GM19023 (cell line): ENCODE results near the gene BTG4.

Source experiments
- ATAC-seq: cut with Tn5 transposase; IDR thresholded peaks from one replicate; pipeline ENCODE4 v1.9.1; 2021; ENCODE audit warnings: mild to moderate bottlenecking, moderate library complexity; ENCODE audit not compliant: unreplicated experiment

BTG4 gene

DNA sequence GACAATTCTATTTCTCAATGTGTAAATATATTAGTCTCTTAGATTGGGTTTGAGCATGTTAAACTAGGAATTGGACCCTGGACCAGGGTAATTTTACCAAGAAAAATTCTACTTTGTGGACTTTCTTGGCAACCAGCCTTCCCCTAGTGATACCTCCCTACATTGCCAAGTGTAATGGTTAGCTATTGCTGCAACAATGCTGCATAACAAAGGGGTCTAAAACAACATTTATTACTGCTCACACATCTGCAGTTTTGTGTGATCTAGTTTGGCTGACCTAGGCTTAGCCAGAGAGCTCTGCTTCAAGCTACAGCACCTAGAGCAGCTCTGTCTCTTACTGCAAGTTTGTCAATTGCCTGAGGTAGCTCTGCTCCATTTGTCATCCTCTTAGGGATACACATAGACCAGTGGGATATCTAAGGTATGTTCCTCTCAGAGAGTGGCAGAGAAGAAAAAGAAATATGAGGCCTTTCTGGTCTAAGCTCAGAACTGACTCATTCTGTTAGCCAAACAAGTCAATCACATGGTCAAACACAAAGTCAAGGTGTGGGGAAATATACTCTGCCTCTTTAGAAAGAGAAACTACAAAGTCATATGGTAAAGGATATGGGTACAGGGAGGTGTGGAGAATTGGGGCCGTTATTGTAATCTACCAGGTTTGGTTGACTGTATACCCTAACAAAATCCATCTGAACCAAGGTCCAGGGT, 26.4 kb upstream of the BTG4 start:
- no peak for ATAC-seq

DNA sequence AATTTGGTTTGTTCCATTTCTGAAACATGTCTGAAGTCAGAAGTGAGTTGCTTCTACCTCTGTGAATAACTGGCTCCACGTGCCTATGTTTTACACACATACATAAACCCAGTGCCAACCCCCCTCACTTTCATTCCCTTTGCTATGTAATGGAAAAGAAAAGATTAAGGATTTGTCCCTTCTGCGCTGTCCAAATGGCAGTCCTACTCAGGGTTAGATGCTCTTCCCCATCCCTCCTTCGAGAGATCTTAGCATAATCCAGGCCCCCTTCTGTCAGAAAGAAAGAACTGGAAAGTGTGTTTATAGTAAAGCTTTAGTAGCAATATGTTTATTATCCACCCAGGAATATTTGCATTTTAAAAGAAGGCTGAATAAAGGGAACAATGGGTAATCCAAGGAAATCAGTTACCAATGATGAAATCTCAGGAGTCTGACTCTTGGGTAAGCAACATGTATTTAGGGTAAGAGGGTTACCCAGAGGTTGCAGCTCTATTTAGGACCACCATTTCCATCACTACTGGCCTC, 25.2 kb upstream of the BTG4 start:
- no peak for ATAC-seq

DNA sequence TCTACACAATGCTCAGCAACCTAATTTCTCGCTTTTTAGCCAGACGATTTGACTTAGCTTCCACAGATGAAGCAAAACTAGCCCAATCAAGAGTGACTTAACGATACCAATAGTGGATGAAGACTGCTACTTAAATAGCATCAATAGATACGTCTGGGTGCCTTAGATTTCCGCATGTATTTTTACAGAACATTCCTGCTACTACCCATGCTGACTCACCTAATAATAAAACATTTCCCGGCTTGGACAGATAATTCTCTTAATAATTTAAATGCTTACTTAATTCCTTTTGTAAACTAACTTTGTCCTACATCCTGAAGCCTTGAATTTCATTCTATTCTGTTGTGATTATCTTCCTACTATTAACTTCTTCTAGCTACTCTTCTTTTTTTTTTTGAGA, 23.1 kb upstream of the BTG4 start:
- ATAC-seq, result no peak

DNA sequence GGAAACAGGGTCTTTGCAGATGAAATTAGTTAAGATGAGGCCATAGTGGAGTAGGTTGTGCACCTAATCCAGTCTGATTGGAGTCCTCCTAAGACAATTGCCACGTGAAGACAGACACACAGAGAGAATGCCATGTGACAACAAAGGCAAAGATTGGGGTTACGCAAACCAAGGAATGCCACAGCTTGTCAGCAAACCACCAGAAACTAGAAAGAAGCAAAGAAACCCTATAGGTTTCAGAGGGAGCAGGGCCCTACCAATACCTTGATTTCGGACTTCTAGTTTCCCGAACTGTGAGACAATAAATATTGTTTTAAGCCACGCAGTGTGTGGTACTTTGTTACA, 20.2 kb upstream of the BTG4 start:
- ATAC-seq, result no peak

DNA sequence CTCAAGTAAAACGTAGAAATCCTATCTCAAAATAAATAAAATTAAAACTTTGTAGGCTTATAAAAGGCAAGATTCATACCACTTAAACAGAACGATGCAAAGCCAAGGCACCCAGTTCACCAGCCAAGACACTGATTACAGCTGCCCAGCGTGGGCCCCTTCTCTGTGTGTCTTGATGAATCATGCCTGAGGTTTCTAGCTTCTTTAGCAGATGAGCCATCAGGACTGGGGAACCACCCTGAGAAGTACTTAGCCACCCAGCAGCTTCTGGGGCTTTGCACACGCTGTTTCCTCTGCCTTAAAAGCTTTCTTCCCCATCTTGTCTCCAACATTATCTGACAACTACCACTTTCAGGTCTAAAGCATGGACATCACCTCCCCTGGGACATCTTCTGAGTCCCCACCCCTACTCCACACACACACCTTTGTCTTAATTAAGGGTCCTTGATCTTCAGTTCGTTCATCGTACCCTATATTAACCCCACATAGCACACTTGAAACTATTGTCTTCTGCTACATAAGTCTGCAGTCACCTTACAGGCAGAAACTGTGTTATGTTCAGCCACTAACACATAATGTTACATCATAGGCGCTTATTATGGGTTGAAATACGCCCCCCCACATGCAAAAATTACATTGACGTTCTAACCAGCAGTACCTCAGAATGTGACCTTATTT, 19.6 kb upstream of the BTG4 start:
- ATAC-seq, result peak; percentile 78

DNA sequence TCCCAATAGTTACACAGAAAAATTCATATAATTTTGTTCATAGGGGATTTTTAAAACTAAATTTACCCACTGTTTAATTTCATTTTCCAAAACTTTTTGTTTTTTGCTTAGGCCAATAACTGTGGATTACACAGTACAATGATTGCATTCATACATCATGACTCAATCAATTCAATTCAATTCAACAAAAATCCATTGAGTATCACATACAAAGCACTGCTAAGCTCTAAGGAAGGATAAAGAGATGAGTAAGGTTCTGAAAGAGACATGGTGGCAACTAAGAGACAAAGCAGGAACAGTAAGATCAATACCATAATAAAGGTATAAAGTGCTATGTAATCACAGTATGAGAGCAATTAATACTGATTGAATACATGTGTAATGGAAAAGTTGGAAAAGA, 18.9 kb upstream of the BTG4 start:
- ATAC-seq, result no peak

DNA sequence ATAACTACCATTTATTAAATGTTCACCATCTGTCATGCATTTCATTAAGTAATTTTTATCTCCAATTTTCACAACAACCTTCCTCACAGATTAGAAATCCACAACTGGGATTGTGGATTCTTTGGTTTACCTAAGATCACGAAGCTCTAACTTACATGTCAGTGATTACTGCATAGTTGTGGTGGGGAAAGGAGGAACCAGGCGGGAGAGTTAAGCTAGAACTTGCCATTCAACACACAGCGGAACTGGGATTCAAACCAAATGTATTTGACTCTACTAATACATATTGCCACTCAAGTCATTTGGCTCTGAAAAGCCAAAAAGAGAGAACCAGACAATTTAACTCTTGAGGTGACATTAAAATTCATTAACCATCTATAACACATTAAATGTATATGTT, 17.9 kb upstream of the BTG4 start:
- no peak for ATAC-seq

DNA sequence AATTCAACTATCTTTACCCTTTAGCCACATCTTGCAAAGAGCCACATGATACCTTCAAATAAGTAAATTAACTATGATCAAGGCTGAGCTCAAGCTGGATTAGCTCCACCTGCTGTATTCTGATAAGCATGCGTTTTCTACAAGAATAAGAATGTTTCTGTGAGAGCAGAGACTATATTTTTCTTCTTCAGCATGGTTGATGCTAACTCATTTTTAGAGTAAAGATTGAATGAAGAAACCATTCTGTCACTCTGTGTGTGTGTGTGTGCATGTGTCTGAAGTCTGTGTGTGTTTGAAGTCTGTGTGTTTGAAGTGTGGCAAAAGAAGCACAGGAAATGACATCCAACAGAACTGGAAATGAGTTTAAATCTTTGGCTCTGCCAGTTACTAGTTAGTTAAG, 16.4 kb upstream of the BTG4 start:
- ATAC-seq, result no peak

DNA sequence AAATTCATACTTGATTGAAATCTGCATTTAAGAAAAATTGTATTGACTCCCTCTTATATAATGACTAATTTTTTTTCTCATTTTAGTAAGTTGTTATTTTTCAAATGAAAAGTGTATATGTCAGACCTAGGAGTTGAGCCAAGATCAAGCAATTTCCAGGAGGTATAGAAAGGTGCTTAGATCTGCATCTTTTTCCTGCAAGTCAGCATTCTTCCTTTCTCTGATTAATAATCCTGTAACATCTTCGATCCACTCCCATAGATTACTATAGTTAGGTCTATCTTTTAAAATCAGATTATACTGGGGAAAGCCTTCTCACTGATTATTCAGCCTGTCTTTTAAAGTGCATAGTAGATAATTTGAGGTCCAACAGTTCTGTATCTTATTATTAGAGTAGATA, 15.1 kb upstream of the BTG4 start:
- no peak for ATAC-seq

DNA sequence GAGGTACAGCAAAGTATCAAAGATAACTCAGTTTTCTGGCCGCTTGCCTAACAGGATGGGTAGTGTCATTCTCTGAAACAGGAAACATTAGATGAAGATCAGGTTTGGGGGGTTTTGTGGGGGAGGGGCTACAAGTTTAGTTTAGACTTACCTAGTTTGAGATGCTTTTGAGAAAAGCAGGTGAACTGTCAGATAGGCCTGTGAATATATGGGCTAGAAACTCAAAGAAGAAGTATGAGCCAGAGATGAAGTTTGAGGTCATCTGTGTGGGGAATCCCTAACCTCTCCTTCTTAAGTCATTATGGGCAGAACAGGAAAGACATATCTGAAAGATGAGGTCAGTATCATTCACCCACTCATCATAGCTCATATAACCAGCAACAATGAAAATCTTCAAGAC, 14.3 kb upstream of the BTG4 start:
- ATAC-seq, result no peak

DNA sequence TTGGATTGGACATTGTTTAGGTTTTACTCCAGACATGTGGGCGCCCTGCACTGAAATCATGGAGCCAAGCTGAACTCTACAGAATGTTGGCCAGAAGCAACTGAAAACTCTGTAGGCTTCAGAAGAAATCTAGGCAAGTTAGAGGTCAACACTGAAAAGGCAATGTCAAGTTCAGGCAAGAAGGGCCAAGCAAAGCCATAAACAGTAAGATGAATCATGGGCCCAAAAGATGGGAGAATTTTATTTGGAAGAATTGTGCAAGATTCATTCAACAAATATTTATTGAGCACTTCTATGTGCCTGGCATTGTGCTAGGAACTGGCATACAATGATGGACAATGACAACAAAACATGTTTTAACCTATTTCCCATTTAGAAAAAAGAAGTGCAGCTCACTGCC, 13.3 kb upstream of the BTG4 start:
- ATAC-seq, result no peak

DNA sequence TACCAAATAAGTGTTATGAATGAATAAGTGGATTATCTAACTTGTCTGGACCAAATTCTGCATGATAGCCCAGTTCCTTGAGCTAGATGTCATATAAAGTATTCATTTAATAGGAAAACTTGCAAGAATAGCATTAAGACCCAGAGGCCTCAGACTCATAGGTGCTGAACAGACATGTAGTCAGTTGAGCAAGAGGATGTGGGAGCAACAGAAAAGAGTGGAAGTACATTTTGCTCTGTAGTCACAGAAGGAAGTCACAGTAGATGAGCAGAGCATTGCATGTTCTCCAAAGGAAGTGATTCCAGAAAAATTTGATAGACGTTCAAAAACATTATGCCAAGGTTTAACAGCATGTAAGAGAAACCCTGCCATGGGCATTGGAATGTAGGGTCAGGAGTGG, 11.9 kb upstream of the BTG4 start:
- no peak for ATAC-seq

DNA sequence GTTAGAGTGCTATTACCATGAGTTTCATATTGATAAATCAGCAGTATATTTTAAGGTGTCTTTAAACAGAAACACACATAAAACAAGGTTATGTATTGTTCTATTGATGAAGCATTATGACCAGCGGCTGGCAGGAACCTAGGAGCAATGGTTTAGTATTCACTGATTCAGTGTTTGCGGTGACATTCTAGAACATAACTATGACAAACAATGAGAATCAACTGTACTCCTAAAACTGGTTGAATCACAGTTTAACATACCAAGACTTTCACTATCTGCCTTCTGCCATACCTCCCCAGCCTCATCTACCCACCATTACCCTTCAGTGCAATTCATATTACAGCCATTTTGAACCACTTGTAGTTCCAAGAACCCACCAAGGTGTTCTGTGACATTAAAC, 11.2 kb upstream of the BTG4 start:
- ATAC-seq, result no peak

DNA sequence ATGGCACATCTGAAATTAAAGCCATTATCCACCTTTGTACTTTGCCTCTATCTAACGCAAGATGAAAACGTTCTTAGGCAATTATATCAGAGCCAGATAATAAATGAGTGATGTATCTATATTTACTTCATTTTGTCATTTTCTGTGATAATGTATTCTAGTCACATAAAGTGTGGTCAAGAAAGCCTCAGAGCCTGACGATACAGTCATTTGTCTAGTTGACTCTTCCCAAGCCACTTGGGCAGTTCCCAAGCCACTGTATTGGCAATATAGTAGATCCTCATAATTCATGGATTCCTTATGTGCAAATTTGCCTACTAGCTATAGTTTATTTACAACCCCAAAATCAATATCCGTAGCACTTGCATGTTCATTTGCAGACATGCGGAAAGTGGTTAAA, 10.2 kb upstream of the BTG4 start:
- no peak for ATAC-seq

DNA sequence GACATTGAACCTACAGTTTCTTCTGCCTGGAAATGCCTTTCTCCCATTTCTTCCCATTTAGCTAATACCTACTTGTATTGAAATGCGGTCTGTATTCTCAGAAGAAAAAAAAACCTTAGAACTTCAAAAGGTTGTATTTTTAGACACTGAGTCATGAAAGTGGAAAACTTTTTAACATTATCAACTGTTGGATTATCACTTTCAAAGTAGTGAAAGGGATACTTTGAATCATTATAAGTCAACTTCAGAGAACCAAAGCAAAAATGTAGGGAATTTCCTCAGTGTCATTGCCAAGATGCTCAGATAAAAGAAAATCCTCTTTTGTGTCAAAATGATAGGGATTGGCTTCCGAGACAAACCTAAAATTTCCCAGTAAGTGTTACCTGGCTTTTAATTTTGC, 8.9 kb upstream of the BTG4 start:
- no peak for ATAC-seq

DNA sequence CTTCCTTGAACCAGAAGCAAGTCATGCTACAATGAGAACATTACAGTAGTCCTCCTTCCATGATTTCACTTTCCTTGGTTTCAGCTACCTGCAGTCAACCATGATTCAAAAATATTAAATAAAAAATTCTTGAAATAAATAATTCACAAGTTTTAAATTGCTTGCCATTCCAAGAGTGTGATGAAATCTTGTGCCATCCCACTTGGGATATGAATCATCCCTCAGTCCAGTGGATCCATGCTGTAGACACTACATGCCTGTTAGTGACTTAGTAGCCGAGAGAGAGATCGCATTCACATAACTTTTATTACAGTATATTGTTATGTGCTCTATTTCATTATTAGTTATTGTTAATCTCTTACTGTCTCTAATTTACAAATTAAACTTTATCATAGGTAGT, 8.4 kb upstream of the BTG4 start:
- ATAC-seq, result no peak

DNA sequence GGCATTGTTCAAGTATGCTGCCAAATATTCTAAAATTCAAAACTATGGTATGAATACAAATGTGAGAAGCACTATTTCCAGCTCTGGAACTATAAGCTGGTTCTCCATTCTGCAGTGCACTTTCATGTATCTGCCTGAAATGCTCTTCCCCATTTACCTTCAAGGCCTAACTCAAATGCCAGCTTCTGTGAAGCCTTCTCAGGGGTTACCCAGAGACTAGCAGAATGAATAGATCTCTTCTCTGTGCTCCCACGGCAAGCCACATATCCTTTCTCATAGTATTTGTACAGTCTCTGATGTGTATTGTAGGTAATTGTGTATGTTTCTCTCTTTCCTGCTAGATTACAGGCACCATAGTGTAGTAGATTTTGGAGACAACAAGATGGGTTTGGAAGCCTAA, 6.5 kb upstream of the BTG4 start:
- no peak for ATAC-seq

DNA sequence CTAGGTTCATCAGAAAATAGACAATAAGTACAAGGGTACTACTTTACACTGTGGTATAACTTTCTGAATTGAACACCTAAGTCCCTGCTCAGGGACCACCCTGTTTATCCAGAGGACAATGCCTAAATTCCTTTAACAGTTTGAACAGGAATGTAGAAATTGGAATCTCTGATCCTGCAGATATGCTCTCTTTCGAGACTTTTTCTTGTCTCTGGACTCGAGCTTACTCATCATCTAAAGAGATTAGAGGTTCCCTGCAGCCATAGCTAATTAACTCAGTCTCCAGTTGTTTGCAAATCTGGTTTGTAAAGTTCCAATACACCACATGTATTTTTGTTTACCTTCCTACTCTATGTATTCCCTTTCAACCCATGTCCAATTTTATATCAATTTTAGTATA, 3.4 kb upstream of the BTG4 start:
- no peak for ATAC-seq

DNA sequence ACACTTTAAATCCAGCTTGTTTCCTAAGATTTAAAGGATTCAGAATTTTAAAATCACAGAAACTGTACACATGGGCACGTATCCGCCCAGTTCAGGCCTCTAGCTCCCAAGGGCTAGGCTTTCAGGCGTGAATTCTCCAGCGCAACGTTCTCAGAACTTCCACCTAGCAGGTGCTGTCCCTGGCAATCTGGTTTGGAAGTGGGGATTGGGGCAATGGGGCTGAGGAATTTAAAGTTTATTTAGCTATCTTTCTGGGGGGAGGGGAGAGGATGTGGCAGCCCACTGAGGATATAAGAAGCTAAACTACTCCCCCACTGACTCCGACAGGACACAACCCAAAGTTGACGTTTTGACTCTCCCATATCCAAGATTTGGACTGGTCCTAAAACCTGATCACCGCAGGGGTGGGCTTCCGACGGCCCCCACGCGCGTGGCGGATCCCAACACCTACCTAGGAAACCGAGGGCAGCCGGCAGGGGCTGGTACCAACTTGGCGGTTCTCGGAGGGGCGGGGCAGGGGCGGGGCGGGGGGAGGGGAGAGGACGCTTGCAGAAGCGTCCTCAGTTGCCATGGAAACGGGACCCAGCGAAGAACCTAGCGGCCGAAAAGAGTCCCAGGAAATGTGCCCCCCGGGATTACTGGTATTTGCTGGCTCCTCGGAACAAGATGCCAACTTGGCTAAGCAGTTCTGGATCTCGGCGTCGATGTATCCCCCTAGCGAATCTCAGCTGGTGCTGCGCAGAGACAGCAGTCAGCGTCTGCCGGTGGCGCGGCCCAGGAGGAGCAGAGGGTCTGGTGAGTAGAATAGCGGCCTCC, 2.2 kb upstream of the BTG4 start, which contains the start of gene HOATZ:
Gene HOATZ, plus strand, starts transcription at position 563 of the 816 bp plus-strand sequence. Its CDS starts 7 bp downstream, at position 570.
- no peak for ATAC-seq

DNA sequence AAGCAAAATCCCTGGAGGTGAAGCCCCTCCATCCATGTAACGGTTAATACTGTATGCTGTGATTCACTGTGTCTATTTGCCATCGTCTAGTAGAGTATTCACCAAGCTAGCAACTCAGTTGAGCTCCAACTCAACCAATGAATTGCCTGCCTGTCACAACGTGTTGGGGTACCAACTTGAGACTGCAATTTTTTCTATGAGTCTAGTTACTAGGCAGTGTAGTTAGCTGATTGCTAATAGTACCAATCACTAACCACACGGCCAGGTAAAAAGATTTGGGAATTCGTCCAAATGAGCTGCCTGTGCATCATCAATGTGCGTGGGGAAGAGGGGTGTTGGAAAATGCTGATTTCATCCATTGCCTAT, 1.0 kb upstream of the BTG4 start:
- no peak for ATAC-seq

DNA sequence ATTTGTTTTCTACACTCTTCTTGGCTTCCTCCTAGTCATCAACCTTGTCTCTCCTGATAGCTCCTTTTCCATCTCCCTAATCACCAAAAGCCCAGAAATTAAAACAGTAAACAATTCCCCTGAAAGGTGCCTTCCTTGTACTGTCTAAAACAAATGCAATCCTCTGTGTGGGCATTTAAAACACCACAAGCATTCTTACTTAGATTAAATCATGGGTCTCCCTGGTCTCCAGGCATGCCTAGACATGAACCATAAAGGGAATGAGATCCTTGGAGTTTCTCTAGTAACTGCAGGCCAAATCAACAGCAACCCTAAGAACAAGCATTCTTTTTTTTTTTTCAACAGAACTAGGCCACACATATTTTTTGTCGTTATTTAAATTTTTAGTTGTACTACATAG, 1.9 kb downstream of the BTG4 start:
- ATAC-seq, result no peak

DNA sequence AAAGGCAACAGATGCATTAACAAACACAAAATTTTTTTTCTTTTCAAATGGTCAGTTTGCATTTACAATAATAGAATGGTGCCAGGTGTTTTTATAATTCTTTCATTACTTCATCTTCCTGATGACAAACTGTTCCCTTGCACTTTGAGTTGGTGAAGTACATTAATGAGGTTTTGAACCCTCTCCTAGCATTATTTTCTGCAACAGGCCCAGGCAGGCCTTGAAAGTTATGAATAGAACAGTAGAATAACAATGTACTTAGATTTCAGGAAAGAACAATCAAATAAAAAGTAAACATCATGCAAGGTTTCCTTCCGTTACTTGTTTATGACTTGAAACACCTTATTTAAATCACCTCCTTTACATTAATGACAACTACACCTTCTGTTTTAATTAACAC, 9.6 kb downstream of the BTG4 start:
- ATAC-seq, result no peak
